ENCODE results near the gene STAMBPL1.
"Not testable (repeated sequence)": the region's sequence is repeated elsewhere in the genome, so short reads cannot be mapped to it uniquely, and the experiment has no call there.

The STAMBPL1 gene

GRCh38 chr10:88835910-88836221, 44.2 kb upstream of the STAMBPL1 start:
- H3K4me1 ChIP-seq (ENCODE audit: insufficient read depth, insufficient read length) = no peaks in the 10 kb centered on the region
- H3K27me3 ChIP-seq (ENCODE audit: insufficient read depth, insufficient read length) = no peaks in the 10 kb centered on the region
- no peak overlapping the region for H3K4me3 ChIP-seq (ENCODE audit: insufficient read length, low read depth)
- H3K9ac ChIP-seq (ENCODE audit: insufficient read length, low read depth) = no peak overlapping the region
- TF ChIP-seq ZNF274 (IDR thresholded peaks at IDR 0.05; ENCODE audit: low read depth, low read length) (no peak), SUZ12 (IDR thresholded peaks at IDR 0.05; ENCODE audit: extremely low read depth, insufficient read depth, insufficient read length) (no peak), YY1 (IDR thresholded peaks at IDR 0.05; ENCODE audit: insufficient read depth, insufficient read length) (no peak)
- no peaks in the 10 kb centered on the region for H3K9me3 ChIP-seq (ENCODE audit: insufficient read depth, low read length)
- H3K36me3 ChIP-seq (ENCODE audit: insufficient read depth, insufficient read length, low read length) = no peaks in the 10 kb centered on the region
- DNase-seq (ENCODE audit: low read depth, low spot score) = no peak

GRCh38 chr10:88837632-88838031, 42.4 kb upstream of the STAMBPL1 start:
- not testable (repeated sequence) for H3K9me3 ChIP-seq (ENCODE audit: insufficient read depth, low read length); H3K4me3 ChIP-seq (ENCODE audit: insufficient read length, low read depth); H3K36me3 ChIP-seq (ENCODE audit: insufficient read depth, insufficient read length, low read length); H3K27me3 ChIP-seq (ENCODE audit: insufficient read depth, insufficient read length); H3K4me1 ChIP-seq (ENCODE audit: insufficient read depth, insufficient read length); DNase-seq (ENCODE audit: low read depth, low spot score); H3K9ac ChIP-seq (ENCODE audit: insufficient read length, low read depth)

- DNase-seq (ENCODE audit: low read depth, low spot score) = no peak
- Histone ChIP-seq H3K36me3 (ENCODE audit: insufficient read depth, insufficient read length, low read length) (no peaks in the 10 kb centered on the region), H3K27me3 (ENCODE audit: insufficient read depth, insufficient read length) (no peaks in the 10 kb centered on the region), H3K4me1 (ENCODE audit: insufficient read depth, insufficient read length) (no peaks in the 10 kb centered on the region), H3K4me3 (ENCODE audit: insufficient read length, low read depth) (no peak overlapping the region), H3K9ac (ENCODE audit: insufficient read length, low read depth) (no peak overlapping the region), H3K9me3 (ENCODE audit: insufficient read depth, low read length) (no peaks in the 10 kb centered on the region)
- TF ChIP-seq SUZ12 (IDR thresholded peaks at IDR 0.05; ENCODE audit: extremely low read depth, insufficient read depth, insufficient read length) (no peak), ZNF274 (IDR thresholded peaks at IDR 0.05; ENCODE audit: low read depth, low read length) (no peak), YY1 (IDR thresholded peaks at IDR 0.05; ENCODE audit: insufficient read depth, insufficient read length) (no peak)
These were observed 41.2 kb upstream of the STAMBPL1 start for GRCh38 chr10:88838766-88839350.

GRCh38 chr10:88840104-88840503, 39.9 kb upstream of the STAMBPL1 start:
- Histone ChIP-seq H3K9ac (ENCODE audit: insufficient read length, low read depth) (no peak overlapping the region), H3K4me1 (ENCODE audit: insufficient read depth, insufficient read length) (no peaks in the 10 kb centered on the region), H3K4me3 (ENCODE audit: insufficient read length, low read depth) (no peak overlapping the region), H3K36me3 (ENCODE audit: insufficient read depth, insufficient read length, low read length) (no peaks in the 10 kb centered on the region), H3K9me3 (ENCODE audit: insufficient read depth, low read length) (no peaks in the 10 kb centered on the region), H3K27me3 (ENCODE audit: insufficient read depth, insufficient read length) (no peaks in the 10 kb centered on the region)
- no peak for DNase-seq (ENCODE audit: low read depth, low spot score)
- TF ChIP-seq ZNF274 (IDR thresholded peaks at IDR 0.05; ENCODE audit: low read depth, low read length) = no peak
- TF ChIP-seq SUZ12 (IDR thresholded peaks at IDR 0.05; ENCODE audit: extremely low read depth, insufficient read depth, insufficient read length) = no peak
- TF ChIP-seq YY1 (IDR thresholded peaks at IDR 0.05; ENCODE audit: insufficient read depth, insufficient read length) = no peak

GRCh38 chr10:88840881-88841280, 39.2 kb upstream of the STAMBPL1 start:
- no peaks in the 10 kb centered on the region for H3K9me3 ChIP-seq (ENCODE audit: insufficient read depth, low read length)

GRCh38 chr10:88841316-88842111, 38.5 kb upstream of the STAMBPL1 start:
- H3K9me3 ChIP-seq (ENCODE audit: insufficient read depth, low read length) = no peaks in the 10 kb centered on the region
- H3K4me1 ChIP-seq (ENCODE audit: insufficient read depth, insufficient read length) = no peaks in the 10 kb centered on the region
- H3K4me3 ChIP-seq (ENCODE audit: insufficient read length, low read depth) = no peak overlapping the region
- no peak overlapping the region for H3K9ac ChIP-seq (ENCODE audit: insufficient read length, low read depth)
- H3K27me3 ChIP-seq (ENCODE audit: insufficient read depth, insufficient read length) = no peaks in the 10 kb centered on the region
- H3K36me3 ChIP-seq (ENCODE audit: insufficient read depth, insufficient read length, low read length) = no peaks in the 10 kb centered on the region
- DNase-seq (ENCODE audit: low read depth, low spot score) = no peak
- no peak for TF ChIP-seq SUZ12 (IDR thresholded peaks at IDR 0.05; ENCODE audit: extremely low read depth, insufficient read depth, insufficient read length)
- no peak for TF ChIP-seq ZNF274 (IDR thresholded peaks at IDR 0.05; ENCODE audit: low read depth, low read length)
- TF ChIP-seq YY1 (IDR thresholded peaks at IDR 0.05; ENCODE audit: insufficient read depth, insufficient read length) = no peak

More at GRCh38 chr10:88840881-88841280, 39.2 kb upstream of the STAMBPL1 start:
- no peak for TF ChIP-seq ZNF274 (IDR thresholded peaks at IDR 0.05; ENCODE audit: low read depth, low read length)
- no peak for TF ChIP-seq YY1 (IDR thresholded peaks at IDR 0.05; ENCODE audit: insufficient read depth, insufficient read length)
- no peak for TF ChIP-seq SUZ12 (IDR thresholded peaks at IDR 0.05; ENCODE audit: extremely low read depth, insufficient read depth, insufficient read length)
- H3K4me1 ChIP-seq (ENCODE audit: insufficient read depth, insufficient read length) = no peaks in the 10 kb centered on the region
- no peaks in the 10 kb centered on the region for H3K36me3 ChIP-seq (ENCODE audit: insufficient read depth, insufficient read length, low read length)
- no peaks in the 10 kb centered on the region for H3K27me3 ChIP-seq (ENCODE audit: insufficient read depth, insufficient read length)
- H3K4me3 ChIP-seq (ENCODE audit: insufficient read length, low read depth) = no peak overlapping the region
- no peak for DNase-seq (ENCODE audit: low read depth, low spot score)
- no peak overlapping the region for H3K9ac ChIP-seq (ENCODE audit: insufficient read length, low read depth)

- Histone ChIP-seq H3K9ac (ENCODE audit: insufficient read length, low read depth) (no peak overlapping the region), H3K4me1 (ENCODE audit: insufficient read depth, insufficient read length) (no peaks in the 10 kb centered on the region), H3K9me3 (ENCODE audit: insufficient read depth, low read length) (no peaks in the 10 kb centered on the region), H3K4me3 (ENCODE audit: insufficient read length, low read depth) (no peak overlapping the region), H3K36me3 (ENCODE audit: insufficient read depth, insufficient read length, low read length) (no peaks in the 10 kb centered on the region), H3K27me3 (ENCODE audit: insufficient read depth, insufficient read length) (no peaks in the 10 kb centered on the region)
- DNase-seq (ENCODE audit: low read depth, low spot score) = no peak
- TF ChIP-seq SUZ12 (IDR thresholded peaks at IDR 0.05; ENCODE audit: extremely low read depth, insufficient read depth, insufficient read length) = no peak
- TF ChIP-seq ZNF274 (IDR thresholded peaks at IDR 0.05; ENCODE audit: low read depth, low read length) = no peak
- TF ChIP-seq YY1 (IDR thresholded peaks at IDR 0.05; ENCODE audit: insufficient read depth, insufficient read length) = no peak
These were observed 36.9 kb upstream of the STAMBPL1 start for GRCh38 chr10:88843171-88843570.

All from NT2/D1 (cell line).